Measurements from ENCODE around the gene COX19.
"Not testable (repeated sequence)": the region's sequence is repeated elsewhere in the genome, so short reads cannot be mapped to it uniquely, and the experiment has no call there.

The COX19 gene

DNA sequence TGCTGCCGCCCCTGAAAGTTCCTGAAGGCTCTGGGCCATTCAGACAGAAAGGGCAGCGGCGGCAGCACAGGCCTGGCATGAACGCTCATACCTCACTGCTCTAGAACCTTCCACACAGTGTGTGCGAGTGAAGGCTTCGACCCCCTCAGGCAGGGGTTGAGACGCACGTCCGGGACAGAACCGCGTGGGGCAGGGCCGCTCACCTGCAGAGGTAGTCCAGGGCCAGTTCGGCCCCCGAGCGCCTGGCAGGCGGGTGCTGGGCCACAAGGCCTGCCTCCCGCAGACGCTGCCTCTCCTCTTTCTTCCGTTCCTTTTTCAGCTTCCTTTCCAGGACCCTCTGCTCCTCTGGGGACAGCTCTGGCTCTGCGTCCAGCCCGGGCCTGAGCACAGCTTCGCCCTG lies 34.4 kb upstream of the COX19 start:
- FAIRE-seq, result no peak

DNA sequence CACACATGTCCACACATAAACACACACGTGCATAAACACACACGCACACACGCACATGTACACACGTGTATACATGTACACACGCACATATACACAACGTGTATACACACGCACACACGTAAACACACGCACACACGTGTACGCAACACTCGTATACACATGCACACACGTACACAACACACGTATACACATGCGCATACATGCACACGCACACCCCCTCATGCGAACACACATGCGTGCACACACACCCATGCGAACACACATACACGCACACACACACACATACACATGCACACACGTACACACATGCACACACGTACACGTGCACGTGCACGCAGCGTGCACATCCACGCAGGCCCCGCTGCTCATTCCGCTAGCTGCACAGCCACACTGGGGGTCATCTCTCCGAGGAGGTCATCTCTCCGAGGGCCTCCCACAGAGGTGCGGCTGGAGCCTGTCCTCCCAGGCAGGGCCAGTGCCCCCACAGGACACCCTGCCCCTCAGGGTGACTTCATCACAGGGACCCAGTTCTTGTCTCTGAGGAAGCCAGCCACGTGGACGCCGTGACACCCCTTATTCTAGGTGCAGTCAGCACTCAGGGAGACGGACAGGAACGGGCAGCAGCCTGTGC lies 33.5 kb upstream of the COX19 start:
- FAIRE-seq, result no peak

DNA sequence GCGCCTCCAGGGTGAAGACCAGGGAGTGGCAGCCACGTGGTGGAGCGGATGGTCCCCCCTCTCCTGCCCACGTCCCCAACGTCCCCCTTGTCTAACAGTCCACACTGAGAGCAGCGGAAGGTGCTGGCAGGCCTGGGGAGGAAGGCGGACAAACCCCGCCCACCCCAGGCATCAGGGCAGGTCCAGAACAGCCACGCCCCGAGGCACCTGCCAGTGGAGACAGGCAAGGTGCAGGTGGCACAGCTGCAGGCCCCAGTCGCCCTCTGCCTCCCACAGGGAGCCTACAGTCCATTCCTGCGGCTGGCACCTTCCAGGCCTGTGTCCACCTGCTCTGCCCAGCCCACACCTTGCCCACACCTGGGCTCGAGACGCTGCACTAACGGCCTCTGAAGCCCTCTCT lies 32.6 kb upstream of the COX19 start:
- no peak for FAIRE-seq

DNA sequence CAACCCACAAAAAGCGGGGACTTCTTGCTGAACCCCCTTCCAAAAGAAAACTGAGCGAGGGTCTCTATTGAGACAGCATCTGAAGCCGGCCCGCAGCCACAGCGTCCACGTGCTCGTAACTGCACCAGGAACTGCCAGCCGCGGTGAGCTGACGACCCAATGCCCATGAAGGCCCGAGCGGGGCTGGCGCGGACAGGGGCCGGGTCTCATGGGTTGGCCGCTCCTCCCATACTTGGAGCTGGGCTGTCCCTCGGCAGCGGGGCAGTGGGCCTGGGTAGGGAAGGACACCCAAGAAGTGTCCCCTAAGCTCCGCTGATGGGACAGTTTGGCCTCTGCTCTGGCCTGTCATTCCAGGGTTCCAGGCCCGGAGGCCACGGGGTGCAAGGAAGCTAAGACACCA lies 30.0 kb upstream of the COX19 start:
- FAIRE-seq, result no peak

DNA sequence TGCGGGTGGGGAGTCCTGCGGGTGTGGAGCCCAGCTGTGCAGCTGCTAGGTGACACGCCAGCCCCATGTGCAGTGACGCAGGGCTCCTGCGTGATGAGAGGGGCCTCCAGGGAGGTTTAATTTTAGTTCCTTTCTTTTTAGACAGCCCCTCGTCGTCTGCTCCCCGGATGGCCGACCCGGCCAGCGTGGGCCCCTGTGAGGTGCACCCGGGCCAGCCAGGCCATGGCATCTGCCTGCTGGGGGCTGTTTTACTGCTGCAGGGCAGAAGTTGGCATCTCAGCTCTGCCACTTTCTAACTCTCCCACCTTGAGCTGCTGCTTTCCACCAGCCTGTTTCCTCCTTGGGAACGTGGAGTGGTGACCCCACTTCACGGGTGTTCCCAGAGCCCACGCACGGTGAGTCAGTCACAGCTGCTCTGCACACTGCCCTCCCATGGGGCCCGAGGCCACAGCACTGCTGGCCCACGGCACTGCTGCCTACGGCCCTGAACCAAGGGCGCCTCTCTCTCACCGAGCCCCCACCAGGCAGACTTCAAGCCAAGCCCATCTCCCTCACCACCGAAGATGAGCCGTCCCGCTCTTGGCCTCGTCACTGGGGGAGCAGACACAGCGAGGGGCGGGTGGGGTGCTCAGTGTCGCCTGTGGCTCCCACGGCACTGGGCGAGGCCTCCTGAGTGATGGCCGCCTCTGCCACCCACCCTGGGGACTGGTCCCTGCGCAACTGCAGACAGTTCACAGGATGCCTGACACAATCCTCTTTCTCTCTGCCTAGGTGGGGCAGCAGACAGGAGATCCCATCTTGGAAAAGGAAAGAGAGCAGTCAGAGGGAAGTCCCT lies 28.9 kb upstream of the COX19 start:
- no peak for FAIRE-seq

DNA sequence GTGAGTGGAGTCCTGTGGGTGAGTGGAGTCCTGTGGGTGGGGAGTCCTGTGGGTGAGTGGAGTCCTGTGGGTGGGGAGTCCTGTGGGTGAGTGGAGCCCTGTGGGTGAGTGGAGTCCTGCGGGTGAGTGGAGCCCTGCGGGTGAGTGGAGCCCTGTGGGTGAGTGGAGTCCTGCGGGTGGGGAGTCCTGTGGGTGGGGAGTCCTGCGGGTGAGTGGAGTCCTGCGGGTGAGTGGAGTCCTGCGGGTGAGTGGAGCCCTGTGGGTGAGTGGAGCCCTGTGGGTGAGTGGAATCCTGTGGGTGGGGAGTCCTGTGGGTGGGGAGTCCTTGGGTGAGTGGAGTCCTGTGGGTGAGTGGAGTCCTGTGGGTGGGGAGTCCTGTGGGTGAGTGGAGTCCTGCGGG lies 27.1 kb upstream of the COX19 start:
- not testable (repeated sequence) for FAIRE-seq

DNA sequence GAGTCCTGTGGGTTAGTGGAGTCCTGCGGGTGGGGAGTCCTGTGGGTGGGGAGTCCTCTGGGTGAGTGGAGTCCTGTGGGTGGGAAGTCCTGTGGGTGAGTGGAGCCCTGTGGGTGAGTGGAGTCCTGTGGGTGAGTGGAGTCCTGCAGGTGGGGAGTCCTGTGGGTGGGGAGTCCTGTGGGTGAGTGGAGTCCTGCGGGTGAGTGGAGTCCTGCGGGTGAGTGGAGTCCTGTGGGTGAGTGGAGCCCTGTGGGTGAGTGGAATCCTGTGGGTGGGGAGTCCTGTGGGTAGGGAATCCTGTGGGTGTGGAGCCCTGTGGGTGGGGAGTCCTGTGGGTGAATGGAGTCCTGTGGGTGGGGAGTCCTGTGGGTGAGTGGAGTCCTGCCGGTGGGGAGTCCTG lies 26.7 kb upstream of the COX19 start:
- FAIRE-seq, result not testable (repeated sequence)

DNA sequence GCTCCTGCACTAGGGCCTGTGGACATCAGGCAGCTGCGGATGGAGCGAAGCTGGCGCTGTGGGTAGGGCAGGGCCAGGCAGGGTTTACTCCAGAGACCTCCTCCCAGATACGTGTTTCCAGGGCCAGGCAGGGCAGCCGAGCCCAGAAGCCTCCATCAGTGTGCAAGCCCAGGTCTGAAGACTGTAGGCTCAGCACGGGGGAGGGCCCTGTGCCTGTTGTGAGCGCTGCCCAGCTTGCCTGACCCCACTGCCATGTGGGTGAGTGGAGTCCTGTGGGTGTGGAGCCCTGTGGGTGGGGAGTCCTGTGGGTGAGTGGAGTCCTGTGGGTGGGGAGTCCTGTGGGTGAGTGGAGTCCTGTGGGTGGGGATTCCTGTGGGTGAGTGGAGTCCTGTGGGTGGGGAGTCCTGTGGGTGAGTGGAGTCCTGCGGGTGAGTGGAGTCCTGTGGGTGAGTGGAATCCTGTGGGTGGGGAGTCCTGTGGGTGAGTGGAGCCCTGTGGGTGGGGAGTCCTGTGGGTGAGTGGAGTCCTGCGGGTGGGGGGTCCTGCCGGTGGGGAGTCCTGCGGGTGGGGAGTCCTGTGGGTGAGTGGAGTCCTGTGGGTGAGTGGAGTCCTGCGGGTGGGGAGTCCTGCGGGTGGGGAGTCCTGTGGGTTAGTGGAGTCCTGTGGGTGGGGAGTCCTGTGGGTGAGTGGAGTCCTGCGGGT lies 25.9 kb upstream of the COX19 start:
- not testable (repeated sequence) for FAIRE-seq

DNA sequence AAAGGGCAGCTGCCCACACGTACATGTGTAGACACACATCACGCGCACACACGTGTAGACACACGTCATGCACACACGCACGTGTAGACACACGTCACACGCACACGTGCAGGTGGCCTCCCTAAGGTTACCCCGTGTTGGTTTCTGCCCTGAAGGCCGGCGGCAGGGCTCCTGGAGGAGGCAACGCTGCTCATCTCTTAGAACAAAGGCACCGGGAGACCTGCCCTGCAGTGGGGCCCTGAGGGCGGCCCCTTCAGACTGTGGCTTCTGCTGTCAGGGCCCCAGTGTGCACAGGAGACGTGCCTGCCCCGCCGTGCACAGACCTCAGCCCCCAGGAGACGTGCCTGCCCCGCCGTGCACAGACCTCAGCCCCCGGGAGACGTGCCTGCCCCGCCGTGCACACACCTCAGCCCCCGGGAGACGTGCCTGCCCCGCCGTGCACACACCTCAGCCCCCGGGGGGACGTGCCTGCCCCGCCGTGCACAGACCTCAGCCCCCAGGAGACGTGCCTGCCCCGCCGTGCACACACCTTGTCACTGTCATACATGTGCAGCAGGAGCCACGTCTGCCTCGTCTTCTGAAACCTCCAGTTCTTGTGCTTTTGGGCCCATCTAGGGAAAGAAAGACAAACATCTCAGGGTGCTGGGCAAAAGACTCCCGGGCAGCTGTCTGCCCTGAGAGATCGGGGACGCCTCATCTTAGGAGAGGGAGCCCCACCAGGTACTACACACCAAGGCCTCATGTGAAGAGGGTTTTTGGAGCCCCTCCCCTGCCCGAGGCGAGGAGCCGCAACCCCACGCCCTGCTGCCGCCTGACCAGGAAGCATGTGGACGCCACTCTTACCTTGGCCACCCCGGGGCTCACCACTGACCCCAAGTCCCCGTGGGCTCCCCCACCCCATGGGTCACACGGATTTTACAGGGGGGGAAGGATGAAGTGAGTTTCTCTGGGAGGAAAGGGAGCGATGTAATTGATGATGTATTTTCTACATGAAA lies 24.9 kb upstream of the COX19 start:
- FAIRE-seq, result no peak

DNA sequence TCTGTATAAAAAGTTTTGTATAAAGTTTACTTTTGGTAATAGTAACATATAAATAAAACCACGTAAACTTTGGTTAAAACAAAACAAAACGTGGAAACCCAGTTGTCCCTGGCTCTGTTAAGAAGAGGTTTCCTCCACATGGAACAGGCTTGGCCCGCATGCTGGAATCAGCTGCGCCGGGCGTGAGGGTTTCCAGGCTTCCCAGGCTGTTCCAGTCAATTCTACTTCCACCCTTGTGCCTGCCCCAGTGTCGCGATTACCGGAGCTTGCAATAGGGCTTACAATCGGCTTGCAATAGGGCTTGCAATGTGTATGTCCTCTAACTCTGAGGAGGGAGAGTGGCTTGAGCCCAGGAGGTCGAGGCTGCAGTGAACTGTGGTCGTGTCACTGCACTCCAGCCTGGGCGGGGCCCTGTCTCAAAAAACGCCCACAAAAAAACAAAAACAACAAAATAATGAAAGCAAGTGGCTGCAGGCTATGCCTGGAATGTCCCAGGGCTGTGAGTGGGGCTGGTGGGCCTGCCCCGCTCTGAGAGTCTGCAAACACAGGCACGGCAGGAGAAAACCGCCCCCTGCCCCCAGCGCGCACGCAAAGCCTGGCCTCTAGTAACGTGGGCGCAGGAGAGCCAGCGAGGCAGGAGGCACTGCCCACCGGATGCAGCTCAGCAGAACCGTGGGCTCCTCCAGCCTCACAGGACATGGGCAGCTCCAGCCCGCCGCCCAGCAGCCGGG lies 24.0 kb upstream of the COX19 start:
- no peak for FAIRE-seq

DNA sequence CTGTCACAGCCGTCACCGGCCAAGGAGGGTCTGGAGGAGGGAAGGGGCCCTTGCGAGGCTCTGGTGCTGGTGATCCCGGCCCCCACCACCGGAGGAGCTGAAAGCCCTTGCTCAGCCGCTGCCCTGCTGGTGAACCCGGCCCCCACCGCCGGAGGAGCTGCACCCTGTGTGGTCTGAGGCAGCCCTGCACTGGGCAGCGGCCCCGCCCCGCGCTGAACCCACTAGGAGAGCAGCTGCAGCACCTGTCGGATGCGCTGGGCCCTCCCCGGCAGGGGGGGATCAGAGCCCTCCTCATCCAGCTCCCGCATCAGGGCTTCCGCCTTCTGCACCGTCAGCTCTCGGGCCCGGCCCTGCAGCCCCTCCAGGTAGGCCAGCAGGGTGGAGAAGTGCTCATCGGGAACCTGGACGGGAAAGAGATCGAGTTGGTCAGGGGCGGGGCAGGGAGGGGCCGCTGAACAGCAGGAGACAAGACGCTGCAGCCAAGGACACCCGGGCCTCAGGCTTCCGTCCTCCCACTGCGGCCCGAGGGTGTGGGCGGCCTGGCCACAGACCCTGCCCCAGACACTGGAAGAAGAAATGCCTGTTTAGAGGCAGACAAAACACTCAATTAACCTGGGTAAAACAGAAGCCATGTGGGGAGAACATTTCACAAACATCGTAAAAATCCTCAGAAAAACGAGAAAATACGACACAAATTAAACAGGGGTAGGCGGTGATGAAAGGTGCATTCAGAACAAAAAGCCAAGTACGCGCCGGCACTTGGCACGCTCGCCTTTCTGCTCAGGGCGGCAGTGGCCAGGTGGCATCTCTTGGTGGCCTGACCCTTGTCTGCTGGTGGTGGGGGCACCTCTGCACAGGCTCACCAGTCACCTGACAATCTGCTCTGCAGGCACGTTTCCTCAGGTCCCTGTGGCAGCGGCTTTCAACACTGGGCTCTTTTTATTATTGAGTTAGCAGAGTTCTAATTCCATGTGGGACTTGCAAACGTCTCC lies 22.4 kb upstream of the COX19 start:
- FAIRE-seq, result no peak

DNA sequence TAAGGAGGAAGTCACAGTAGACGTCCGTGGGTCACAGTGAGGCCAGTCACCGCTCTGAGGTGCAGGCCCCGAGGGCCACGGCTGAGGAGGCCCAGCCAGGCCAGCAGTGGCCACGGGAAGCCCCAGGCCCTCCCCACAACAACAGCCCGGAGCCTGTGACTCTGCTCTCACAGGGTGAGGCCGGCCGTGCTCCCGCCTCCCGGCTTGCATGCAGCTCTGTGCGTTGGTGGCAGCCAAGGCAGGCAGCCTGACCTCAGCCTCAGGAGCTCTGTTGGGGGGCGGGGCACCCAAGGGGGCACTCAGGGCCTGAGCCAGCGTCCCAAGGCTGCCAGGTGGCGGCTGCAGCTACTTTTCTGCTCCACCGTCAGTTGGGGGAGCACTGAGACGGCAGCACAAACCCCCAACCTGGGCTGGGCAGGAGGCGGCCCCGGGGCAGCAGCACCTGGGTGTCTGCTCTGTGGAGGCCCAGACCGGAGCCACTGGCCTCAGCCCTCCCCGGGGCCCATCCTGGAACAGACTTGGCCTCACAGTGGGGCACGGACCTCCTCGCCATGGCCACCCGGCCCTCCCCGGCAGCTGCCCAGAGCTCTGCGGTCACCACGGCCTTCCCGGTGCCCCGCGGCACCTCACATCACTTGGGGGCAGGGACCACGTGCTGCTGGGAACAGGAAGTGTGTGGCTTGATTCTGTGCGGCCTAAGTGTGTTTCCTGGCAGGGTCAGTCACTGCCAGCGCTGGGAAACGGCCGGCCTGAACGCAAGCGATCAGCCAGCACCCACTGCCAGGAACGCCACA lies 20.9 kb upstream of the COX19 start:
- no peak for FAIRE-seq

DNA sequence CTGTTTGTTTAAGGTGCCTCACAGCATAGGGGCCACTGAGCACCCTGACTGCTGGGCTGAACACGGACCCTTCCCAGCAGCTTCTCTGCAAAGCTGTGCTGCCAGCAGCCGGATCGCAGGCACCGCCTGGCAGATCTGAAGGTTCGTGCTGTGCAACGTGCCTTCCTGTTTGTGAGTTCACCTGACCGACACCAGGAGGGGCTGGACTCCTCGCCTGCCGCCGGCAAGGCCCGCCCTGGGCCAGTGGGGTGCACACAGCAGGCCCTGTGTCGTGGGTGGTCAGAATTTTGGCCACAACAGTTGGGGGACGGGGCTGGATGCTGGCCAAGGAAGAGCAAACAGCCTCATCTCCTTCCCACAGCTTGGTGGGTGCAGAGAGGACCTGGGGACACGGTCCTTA lies 20.2 kb upstream of the COX19 start:
- FAIRE-seq, result no peak

DNA sequence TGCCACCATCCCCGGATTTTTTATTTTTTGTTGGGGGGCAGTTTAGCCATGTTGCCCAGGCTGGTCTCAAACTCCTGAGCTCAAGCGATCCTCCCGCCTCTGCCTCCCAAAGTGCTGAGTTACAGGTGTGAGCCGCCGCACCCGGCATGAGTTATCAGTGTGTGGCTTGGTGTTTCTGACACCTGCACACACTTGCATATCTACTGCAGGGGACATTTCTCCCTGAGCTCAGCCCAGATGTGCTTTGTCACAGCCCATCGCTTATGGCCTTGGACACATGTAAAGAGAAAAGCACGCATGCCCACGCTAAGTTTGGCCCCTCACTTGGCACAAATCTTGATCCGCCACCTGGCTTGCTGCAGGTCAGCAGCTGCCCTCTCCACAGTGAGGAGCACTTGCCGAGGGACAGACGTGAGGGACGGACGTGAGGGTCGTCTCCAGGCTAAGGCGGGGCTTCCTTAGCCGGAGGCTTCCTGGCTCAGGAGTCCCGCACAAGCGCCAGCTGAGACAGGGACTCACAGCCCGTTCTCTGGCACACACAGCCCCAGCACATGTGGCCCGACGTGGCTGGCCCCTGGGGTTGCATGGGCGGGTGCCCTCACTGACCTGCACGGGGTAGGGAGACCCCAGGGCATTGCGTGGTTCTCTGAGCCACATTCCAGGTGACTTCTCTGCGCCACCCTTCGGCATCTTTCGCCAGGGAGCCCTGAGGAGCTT lies 19.4 kb upstream of the COX19 start:
- FAIRE-seq, result no peak

DNA sequence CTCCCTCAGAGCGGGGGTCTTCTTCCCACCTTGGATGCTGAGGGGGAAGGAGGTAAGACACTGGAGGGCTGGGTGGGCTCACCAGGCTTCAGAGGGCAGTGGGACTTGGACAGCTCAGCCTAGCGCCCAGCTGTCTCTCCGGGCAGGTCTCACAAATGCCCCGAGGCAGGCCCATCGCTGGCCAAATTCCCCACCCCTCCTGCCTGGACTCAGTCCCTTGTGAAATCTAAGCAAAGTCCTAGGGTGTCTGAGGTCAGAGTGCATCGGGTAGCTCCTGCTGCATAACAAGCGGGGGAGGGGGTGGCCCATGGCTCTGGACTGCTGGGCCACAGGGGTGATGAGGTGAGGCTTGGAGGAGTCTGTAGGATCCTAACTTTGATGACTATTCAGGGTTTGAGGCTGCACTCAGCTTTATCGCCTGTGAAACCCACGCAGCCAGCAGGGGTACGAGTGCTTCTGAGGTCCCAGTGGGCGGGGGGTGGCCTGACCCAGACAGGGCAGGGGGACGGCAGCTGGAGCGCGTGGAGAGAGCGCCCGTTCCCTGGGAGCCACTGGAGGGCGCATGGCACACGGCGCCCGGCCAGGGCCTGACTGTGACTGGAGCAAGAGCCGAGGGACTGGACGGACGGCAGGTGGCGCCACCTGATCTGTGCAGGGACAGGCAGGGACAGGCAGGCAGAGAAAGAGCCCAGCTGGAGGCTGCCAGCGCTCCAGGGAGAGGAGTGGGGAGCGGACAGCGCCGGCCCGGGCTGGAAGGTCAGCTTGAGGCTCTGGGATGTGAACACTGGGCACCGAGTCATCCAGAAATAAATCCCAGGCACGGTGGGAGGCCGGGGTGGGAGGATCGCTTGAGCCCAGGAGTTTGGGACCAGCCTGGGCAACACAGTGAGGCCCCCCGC lies 17.6 kb upstream of the COX19 start:
- no peak for FAIRE-seq

DNA sequence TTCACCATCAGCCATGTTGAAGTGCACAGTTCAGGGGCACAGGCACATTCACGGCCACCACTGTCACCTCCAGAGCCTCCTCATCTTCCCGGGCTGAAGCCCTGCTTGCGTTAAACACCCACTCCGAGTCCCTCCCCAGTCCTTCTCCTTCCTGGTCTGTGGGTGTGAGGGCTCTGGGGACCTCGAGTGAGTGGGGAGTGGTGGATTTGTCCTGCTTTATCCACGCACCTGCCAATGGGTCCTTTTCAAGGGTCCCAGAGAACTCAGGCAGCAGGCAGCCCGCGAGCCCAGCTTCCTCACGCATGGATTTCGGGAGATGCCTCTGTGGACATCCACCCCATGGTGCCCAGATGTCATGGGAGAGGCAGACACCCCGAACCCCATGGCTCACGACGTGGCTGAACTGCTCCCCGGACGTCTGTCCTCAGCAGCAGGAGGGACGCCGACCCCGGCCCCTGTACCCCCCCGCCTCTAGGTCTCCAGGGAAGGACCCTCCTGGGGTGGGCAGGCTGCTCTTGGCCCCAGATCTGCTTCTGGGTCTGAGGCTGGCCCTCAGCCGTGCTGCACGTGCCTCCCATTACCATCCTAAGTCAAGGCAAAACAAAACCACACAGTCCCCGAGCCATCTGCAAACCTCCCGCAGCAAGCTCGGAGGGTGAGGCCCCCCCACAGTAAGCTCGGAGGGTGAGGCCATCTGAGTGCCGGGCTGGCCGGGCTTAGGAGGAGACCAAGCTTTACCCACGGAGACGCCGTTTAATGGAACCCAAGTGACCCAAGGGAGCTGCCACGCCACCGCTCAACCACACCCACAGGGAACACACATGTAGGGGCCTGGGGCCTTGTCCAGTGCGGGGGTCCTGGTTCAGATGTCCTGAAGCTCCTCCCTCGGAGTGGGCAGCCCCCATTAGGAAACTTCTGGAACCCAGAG lies 16.6 kb upstream of the COX19 start:
- no peak for FAIRE-seq

All from islet of Langerhans (tissue), 1 donor.